Neural crest cell (in vitro differentiated cells): ENCODE data around the gene EVI5L. TPM values are rescaled to one million over a fixed set of nuclear protein-coding genes. Genes with fewer than 3 reads are reported as not detected.
A peak's percentile ranks its signal among the peaks of the same experiment; 100 is the strongest.
"Not testable (repeated sequence)": the region's sequence is repeated elsewhere in the genome, so short reads cannot be mapped to it uniquely, and the experiment has no call there.

ENCODE experiments used
- DNase-seq: peaks from one replicate; pipeline ENCODE4 v3.0.0; 2021; ENCODE audit warnings: low read depth, mixed read lengths, low spot score
- H3K27ac Mint-ChIP-seq: one replicate; pipeline ENCODE4 v1.8.0; 2021; ENCODE audit warnings: mild to moderate bottlenecking, mixed read lengths; ENCODE audit not compliant: unreplicated experiment
- H3K27me3 Mint-ChIP-seq: 2 replicates; pipeline ENCODE4 v1.8.0; 2021; ENCODE audit warnings: low read depth, mild to moderate bottlenecking, mixed read lengths
- H3K36me3 Mint-ChIP-seq: 2 replicates; pipeline ENCODE4 v1.8.0; 2021; ENCODE audit warnings: low read depth, mild to moderate bottlenecking, mixed read lengths
- H3K4me1 Mint-ChIP-seq: 2 replicates; pipeline ENCODE4 v1.8.0; 2021; ENCODE audit warnings: mixed read lengths
- H3K4me3 Mint-ChIP-seq: one replicate; pipeline ENCODE4 v1.8.0; 2021; ENCODE audit warnings: mild to moderate bottlenecking, mixed read lengths
- H3K9me3 Mint-ChIP-seq: 2 replicates; pipeline ENCODE4 v1.8.0; 2021; ENCODE audit warnings: mixed read lengths
- total RNA-seq: library from RNA; stranded (reverse); gene quantifications from 2 replicates; pipeline ENCODE4 v1.2.1, GENCODE V29; 2021
- TF ChIP-seq, protein P1 (sequence below): fragments of 200-600 bp; sonication (generic); conservative IDR thresholded peaks from 2 replicates; pipeline ENCODE4 v1.5.0; 2021; ENCODE audit warnings: antibody characterized with exemption, mild to moderate bottlenecking

EVI5L gene
- total RNA-seq, 1 donor from 2014 or later, result 19.5 TPM

DNA sequence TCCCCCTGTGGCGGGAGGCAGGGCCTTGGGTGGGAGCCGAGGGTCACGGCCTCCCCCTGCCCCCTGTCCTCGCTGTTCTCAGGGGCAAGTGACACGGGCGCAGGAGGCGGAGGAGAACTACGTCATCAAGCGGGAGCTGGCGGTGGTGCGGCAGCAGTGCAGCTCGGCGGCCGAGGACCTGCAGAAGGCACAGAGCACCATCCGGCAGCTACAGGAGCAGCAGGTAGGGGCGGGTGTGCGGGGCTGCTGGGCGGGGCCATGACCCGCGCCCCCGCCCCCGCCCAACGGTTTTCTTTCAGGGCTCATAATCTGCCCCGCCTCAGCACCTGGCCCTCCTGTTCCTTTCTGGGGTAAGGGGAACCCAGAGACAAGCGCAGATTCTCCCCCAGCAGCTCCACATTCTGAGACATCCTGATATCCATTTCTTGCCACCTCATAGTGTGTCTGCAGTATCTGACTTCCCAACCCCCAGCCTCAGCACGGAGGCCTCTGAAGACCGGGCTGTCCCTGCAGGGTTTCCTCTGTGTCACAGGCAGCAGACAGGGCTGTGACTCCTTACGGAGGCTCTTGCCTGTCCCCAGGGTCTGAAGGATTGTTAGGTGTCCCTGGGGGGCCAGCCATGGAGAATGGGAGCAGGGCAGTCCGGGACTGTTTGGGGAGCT lies 28.2 kb downstream of the EVI5L start:
- H3K9me3 Mint-ChIP-seq, result no peaks in the 10 kb centered on the region
- TF ChIP-seq, protein P1, sequence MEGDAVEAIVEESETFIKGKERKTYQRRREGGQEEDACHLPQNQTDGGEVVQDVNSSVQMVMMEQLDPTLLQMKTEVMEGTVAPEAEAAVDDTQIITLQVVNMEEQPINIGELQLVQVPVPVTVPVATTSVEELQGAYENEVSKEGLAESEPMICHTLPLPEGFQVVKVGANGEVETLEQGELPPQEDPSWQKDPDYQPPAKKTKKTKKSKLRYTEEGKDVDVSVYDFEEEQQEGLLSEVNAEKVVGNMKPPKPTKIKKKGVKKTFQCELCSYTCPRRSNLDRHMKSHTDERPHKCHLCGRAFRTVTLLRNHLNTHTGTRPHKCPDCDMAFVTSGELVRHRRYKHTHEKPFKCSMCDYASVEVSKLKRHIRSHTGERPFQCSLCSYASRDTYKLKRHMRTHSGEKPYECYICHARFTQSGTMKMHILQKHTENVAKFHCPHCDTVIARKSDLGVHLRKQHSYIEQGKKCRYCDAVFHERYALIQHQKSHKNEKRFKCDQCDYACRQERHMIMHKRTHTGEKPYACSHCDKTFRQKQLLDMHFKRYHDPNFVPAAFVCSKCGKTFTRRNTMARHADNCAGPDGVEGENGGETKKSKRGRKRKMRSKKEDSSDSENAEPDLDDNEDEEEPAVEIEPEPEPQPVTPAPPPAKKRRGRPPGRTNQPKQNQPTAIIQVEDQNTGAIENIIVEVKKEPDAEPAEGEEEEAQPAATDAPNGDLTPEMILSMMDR, result peak; percentile 13
- H3K4me1 Mint-ChIP-seq, result peaks cover 10% of the 10 kb centered on the region
- H3K4me3 Mint-ChIP-seq, result no peak overlapping the region
- peaks cover 32% of the 10 kb centered on the region for H3K27me3 Mint-ChIP-seq
- H3K36me3 Mint-ChIP-seq, result no peaks in the 10 kb centered on the region
- peak; percentile 48 for DNase-seq
- no peak overlapping the region for H3K27ac Mint-ChIP-seq

DNA sequence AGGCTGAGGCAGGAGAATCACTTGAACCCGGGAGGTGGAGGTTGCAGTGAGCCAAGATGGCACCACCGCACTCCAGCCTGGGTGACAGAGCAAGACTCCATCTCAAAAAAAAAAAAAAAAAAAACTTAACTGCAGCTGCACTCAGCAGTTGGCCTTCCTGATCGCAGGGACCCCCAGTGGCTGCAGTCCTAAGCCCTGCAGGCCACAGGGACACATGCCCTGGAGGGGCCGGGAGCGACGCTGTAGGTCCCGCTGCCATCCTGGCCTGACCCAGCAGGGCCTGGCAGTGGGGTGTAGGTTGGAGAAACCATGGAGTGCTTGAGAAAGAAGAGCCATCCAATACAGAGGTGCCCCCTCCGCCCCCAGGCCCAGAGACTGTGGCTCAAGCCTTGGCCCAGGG lies 29.1 kb downstream of the EVI5L start:
- H3K4me1 Mint-ChIP-seq, H3K9me3 Mint-ChIP-seq, H3K27ac Mint-ChIP-seq, H3K36me3 Mint-ChIP-seq, DNase-seq, H3K4me3 Mint-ChIP-seq: not testable (repeated sequence)
- peaks cover 32% of the 10 kb centered on the region for H3K27me3 Mint-ChIP-seq

DNA sequence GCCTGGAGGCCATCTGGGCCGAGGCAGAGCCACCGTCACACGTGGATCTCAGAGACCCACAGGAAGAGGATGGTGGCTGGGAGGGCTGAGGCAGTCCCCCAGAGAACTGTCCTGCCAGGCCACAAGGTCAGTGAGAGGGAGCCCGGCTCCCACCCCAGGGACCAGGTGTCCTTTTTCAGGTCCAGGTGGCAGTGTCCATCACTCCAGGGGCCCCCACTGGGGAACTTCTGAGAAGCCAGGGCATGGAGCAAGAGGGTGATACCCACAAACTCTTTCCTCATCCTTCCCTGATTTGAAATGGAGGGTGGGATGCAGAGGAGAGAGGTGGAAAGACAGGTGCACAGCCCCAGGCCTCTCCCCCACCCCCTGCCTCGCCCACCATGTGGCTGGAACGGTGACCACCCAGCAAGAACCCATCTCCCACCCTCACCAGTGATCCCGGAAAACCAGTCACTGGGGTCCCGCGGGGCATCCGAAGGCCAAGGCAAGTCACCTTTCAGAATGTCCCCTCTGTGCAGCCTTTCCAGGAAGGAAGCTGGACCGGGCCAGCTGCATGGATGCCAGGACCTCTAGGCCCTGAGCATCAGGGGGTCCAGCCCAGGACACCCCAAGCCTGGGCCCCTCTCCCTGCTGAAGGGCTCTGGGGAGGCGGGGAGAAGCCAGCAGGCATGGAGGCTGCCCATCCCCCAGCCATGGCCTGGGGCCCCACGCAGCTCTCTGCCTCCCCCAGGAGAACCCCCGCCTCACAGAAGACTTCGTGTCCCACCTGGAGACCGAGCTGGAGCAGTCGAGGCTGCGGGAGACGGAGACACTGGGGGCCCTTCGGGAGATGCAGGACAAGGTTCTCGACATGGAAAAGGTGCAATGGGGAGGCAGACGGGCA lies 30.1 kb downstream of the EVI5L start:
- Mint-ChIP-seq H3K9me3 (no peaks in the 10 kb centered on the region), H3K27ac (no peak overlapping the region), H3K36me3 (no peaks in the 10 kb centered on the region), H3K27me3 (peaks cover 37% of the 10 kb centered on the region), H3K4me3 (no peak overlapping the region), H3K4me1 (peaks cover 4% of the 10 kb centered on the region)
- TF ChIP-seq, protein P1, result no peak
- no peak for DNase-seq

DNA sequence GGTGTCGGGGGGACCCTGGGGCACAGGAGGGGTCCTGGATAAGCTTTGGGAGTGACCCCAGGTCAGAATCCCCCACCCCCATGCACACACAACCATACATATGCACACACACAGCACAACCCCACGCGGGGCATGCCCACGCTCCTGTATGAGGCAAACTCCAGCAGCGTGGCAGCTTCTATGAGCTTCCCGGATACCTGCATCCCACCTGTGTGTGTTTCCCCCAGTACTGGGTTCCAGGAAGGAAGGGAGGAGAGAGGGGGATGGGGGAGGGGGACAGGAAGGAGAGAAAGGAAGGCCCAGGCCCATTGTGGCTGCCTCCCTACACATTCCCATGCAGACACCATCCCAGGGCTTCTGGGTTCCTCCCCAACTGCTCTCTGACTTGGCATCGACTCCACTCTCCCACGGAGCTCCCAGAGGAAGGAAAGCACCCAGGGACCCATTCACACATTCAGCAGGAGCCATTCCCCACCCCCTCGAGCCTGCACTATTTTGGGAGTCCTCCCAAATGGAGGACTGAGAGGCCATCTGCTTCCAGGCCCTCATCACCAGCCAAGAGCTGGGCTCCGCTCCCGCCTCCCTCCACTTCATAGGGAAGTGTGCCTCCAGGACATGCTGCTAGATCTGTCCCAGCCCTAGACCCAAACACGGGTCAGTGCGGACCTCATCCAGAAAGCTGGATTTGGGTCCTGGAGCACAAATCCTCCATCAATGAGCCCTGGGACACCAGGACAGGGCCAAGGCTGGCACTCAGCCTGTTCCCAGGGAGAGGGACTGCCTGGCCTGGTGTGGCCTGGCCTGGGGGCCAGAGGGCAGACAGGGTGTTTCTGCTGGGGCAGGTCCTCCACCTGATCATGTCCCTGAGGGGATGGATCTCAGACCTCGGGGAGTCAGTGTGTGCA lies 30.9 kb downstream of the EVI5L start:
- H3K27me3 Mint-ChIP-seq, result peaks cover 40% of the 10 kb centered on the region
- peak overlapping the region; percentile 49 for H3K4me3 Mint-ChIP-seq
- peaks cover 7% of the 10 kb centered on the region for H3K4me1 Mint-ChIP-seq
- no peak for DNase-seq
- no peaks in the 10 kb centered on the region for H3K36me3 Mint-ChIP-seq
- H3K27ac Mint-ChIP-seq, result no peak overlapping the region
- H3K9me3 Mint-ChIP-seq, result no peaks in the 10 kb centered on the region
- TF ChIP-seq, protein P1, result no peak

DNA sequence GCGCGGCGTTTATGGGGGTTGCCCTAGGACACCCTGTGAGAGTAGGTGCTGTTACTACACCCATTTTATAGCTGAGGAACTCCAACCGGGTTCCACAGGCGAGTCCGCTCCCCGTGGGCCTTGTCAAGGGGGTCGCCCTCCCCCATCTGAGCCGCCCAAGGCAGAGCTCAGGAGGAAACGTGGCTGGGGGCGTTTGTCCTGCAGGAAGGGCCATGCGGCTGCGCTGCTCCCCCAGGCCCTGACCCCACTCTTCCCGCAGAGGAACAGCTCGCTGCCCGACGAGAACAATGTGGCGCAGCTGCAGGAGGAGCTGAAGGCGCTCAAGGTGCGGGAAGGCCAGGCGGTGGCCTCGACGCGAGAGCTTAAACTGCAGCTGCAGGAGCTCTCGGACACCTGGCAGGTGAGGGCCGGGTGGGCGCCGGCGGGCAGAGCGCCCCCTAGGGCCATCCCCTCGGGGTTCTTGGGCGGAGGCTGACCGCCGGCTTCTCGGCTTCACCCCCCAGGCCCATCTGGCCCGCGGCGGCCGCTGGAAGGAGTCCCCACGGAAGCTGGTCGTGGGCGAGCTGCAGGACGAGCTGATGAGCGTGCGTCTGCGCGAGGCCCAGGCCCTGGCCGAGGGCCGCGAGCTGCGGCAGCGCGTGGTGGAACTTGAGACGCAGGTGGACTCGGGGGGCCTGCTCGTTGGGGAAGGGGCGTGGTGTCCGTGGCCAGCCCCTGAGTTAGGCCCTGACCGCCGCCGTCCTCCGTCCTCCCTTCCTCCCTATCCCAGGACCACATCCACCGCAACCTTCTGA lies 31.8 kb downstream of the EVI5L start:
- TF ChIP-seq, protein P1, result peak; percentile 32
- no peak for DNase-seq
- H3K27ac Mint-ChIP-seq, result no peak overlapping the region
- no peaks in the 10 kb centered on the region for H3K36me3 Mint-ChIP-seq
- no peaks in the 10 kb centered on the region for H3K9me3 Mint-ChIP-seq
- H3K4me1 Mint-ChIP-seq, result peaks cover 7% of the 10 kb centered on the region
- H3K4me3 Mint-ChIP-seq, result peak overlapping the region; percentile 51
- peaks cover 43% of the 10 kb centered on the region for H3K27me3 Mint-ChIP-seq
